AG08395 (cell line): Measurements from ENCODE around the gene IL31.
"Not testable (repeated sequence)": the region's sequence is repeated elsewhere in the genome, so short reads cannot be mapped to it uniquely, and the experiment has no call there.

Source experiments
- DNase-seq: peaks from one replicate; pipeline ENCODE4 v3.0.0; 2012; ENCODE audit warnings: mixed read lengths, low spot score

IL31 gene

GRCh38 chr12:122192441-122192840 lies 18.4 kb upstream of the IL31 start:
- no peak for DNase-seq

- DNase-seq: peak; percentile 78
Measured at GRCh38 chr12:122190842-122191668, 17.0 kb upstream of the IL31 start.

- no peak for DNase-seq
Measured at GRCh38 chr12:122189626-122190475, 15.8 kb upstream of the IL31 start.

GRCh38 chr12:122187466-122187865 lies 13.4 kb upstream of the IL31 start:
- no peak for DNase-seq

- no peak for DNase-seq
Measured at GRCh38 chr12:122185494-122186082, 11.6 kb upstream of the IL31 start.

- no peak for DNase-seq
Measured at GRCh38 chr12:122185079-122185478, 11.1 kb upstream of the IL31 start.

GRCh38 chr12:122184517-122184916 lies 10.5 kb upstream of the IL31 start:
- DNase-seq: no peak

- DNase-seq: no peak
Measured at GRCh38 chr12:122183588-122183940, 9.5 kb upstream of the IL31 start.

- peak; percentile 51 for DNase-seq
Measured at GRCh38 chr12:122182887-122183587, 9.0 kb upstream of the IL31 start, which contains the start of gene LRRC43. Gene LRRC43 (plus strand): TSS chr12:122183123. CDS start chr12:122183145, 22 bp downstream.

GRCh38 chr12:122176473-122176872 lies 2.5 kb upstream of the IL31 start:
- not testable (repeated sequence) for DNase-seq

GRCh38 chr12:122172262-122172939 lies 1.6 kb downstream of the IL31 start:
- DNase-seq: no peak

GRCh38 chr12:122171399-122171798 lies 2.6 kb downstream of the IL31 start:
- DNase-seq: no peak

- no peak for DNase-seq
Measured at GRCh38 chr12:122168492-122168891, 5.5 kb downstream of the IL31 start.

- no peak for DNase-seq
Measured at GRCh38 chr12:122167356-122167925, 6.6 kb downstream of the IL31 start.

- DNase-seq: no peak
Measured at GRCh38 chr12:122166422-122167349, 7.3 kb downstream of the IL31 start.

- no peak for DNase-seq
Measured at GRCh38 chr12:122162976-122163375, 11.0 kb downstream of the IL31 start.

GRCh38 chr12:122161682-122162081 lies 12.3 kb downstream of the IL31 start:
- no peak for DNase-seq

- no peak for DNase-seq
Measured at GRCh38 chr12:122160761-122161160, 13.3 kb downstream of the IL31 start.

- DNase-seq: no peak
Measured at GRCh38 chr12:122159882-122160281, 14.1 kb downstream of the IL31 start.

GRCh38 chr12:122158700-122159285 lies 15.2 kb downstream of the IL31 start:
- no peak for DNase-seq
